Endothelial cell of umbilical vein (primary cell): ENCODE data around the gene HLA-B. TPM values are rescaled to one million over a fixed set of nuclear protein-coding genes. Genes with fewer than 3 reads are reported as not detected.
A peak's percentile ranks its signal among the peaks of the same experiment; 100 is the strongest.

Source experiments
- BruUV-seq: library from RNA; stranded (reverse); fragments of 400-500 nt; replicated peaks from 2 replicates; lab custom pipeline; 2021; lab: Mats Ljungman, UMichigan
- CTCF ChIA-PET: fragments of 300-600, 350-600 bp; sonication (Branson Sonifier 250); formaldehyde crosslinking; loops from one replicate; lab custom pipeline; 2021; ENCODE audit warnings: antibody characterized with exemption, inconsistent platforms; lab: Charles Lee
- POLR2A ChIA-PET: fragments of 300-600, 350-600 bp; sonication (Branson Sonifier 250); formaldehyde crosslinking; loops from one replicate; lab custom pipeline; 2021; ENCODE audit warnings: antibody characterized with exemption, inconsistent platforms; lab: Charles Lee
- DNase-seq: peaks from one replicate; pipeline ENCODE4 v3.0.0-alpha.2; 2011; ENCODE audit warnings: low read depth, low spot score
- FAIRE-seq: peaks from 2 replicates; lab custom pipeline; 2011; peaks lifted over from hg19 to GRCh38; lab: Jason Lieb, UNC
- H2AFZ ChIP-seq: 2 replicates; pipeline ENCODE4 v1.6.0; 2012; ENCODE audit warnings: low read depth, low read length, control low read depth, inconsistent platforms
- H3K27ac ChIP-seq: 2 replicates; pipeline ENCODE4 v1.5.1; 2011; ENCODE audit warnings: low read depth, mild to moderate bottlenecking, control low read depth, low read length, moderate library complexity; ENCODE audit not compliant: insufficient read depth
- H3K27me3 ChIP-seq, 2 experiments: 2 replicates each; pipeline versions ENCODE4 v1.6.0 to v1.6.1; 2011; ENCODE audit warnings: low read length in 2 of 2, mixed read lengths in 1 of 2; ENCODE audit not compliant: control insufficient read depth in 2 of 2, insufficient read depth in 2 of 2
- H3K36me3 ChIP-seq, 2 experiments: 2 replicates in 1 of 2; 3 replicates in 1 of 2; pipeline ENCODE4 v1.5.1; 2011; ENCODE audit warnings: low read length in 2 of 2, mild to moderate bottlenecking in 1 of 2, moderate library complexity in 1 of 2; ENCODE audit not compliant: control insufficient read depth in 2 of 2, insufficient read depth in 2 of 2; ENCODE audit errors: extremely low read depth in 1 of 2
- H3K4me1 ChIP-seq: 3 replicates; pipeline ENCODE4 v1.5.1; 2011; ENCODE audit warnings: mild to moderate bottlenecking, low read length; ENCODE audit not compliant: control insufficient read depth, insufficient read depth; ENCODE audit errors: extremely low read depth
- H3K4me2 ChIP-seq: 2 replicates; pipeline ENCODE4 v1.6.1; 2011; ENCODE audit warnings: low read length, control low read depth, mixed read lengths; ENCODE audit not compliant: insufficient read depth
- H3K4me3 ChIP-seq, 3 experiments: fragments of 200-600 bp in 1 of 3; sonication (generic), shearing (Covaris generic) in 1 of 3; replicated peaks in 1 of 3; 2 replicates each; pipeline ENCODE4 v1.5.1; 2011 to 2016; ENCODE audit warnings: control low read depth in 3 of 3, low read length in 3 of 3, mild to moderate bottlenecking in 2 of 3, inconsistent platforms in 1 of 3, low read depth in 1 of 3, moderate library complexity in 1 of 3; ENCODE audit not compliant: insufficient read depth in 1 of 3
- H3K79me2 ChIP-seq: 2 replicates; pipeline ENCODE4 v1.6.0; 2012; ENCODE audit warnings: low read length, inconsistent platforms; ENCODE audit not compliant: control insufficient read depth, insufficient read depth
- H3K9ac ChIP-seq: replicated peaks from 2 replicates; pipeline ENCODE3; 2011; ENCODE audit warnings: low read length, control low read depth; ENCODE audit not compliant: insufficient read depth; ENCODE audit errors: extremely low read depth
- H3K9me1 ChIP-seq: replicated peaks from 3 replicates; pipeline ENCODE4 v1.6.0; 2011; ENCODE audit warnings: mild to moderate bottlenecking, low read length; ENCODE audit not compliant: control insufficient read depth, insufficient read depth; ENCODE audit errors: extremely low read depth
- H3K9me3 ChIP-seq: replicated peaks from 2 replicates; pipeline ENCODE4 v1.5.1; 2012; ENCODE audit warnings: low read length, inconsistent platforms; ENCODE audit not compliant: control insufficient read depth, insufficient read depth
- H4K20me1 ChIP-seq: replicated peaks from 2 replicates; pipeline ENCODE3; 2011; ENCODE audit warnings: mild to moderate bottlenecking, low read length; ENCODE audit not compliant: control insufficient read depth, insufficient read depth; ENCODE audit errors: extremely low read depth
- EZH2 ChIP-seq: IDR thresholded peaks from 2 replicates; pipeline ENCODE4 v1.6.1; 2012; ENCODE audit warnings: borderline replicate concordance, low read depth, mild to moderate bottlenecking, moderate library complexity, low read length, inconsistent platforms; ENCODE audit not compliant: severe bottlenecking
- FOS ChIP-seq: IDR thresholded peaks from 2 replicates; pipeline ENCODE4 v1.6.1; 2011; ENCODE audit warnings: mild to moderate bottlenecking, low read length, moderate library complexity, borderline replicate concordance; ENCODE audit not compliant: insufficient read depth
- GATA2 ChIP-seq: IDR thresholded peaks from 2 replicates; pipeline ENCODE4 v1.7.0; 2011; ENCODE audit warnings: low read depth, mild to moderate bottlenecking, moderate library complexity, mixed read lengths, low read length; ENCODE audit not compliant: insufficient read length, insufficient read depth
- JUN ChIP-seq: IDR thresholded peaks from 2 replicates; pipeline ENCODE4 v1.6.1; 2011; ENCODE audit warnings: borderline replicate concordance, low read depth; ENCODE audit not compliant: insufficient read length, insufficient read depth
- MYC ChIP-seq: IDR thresholded peaks from one replicate; pipeline ENCODE4 v1.6.1; 2011; ENCODE audit warnings: mild to moderate bottlenecking, low read depth, low read length
- POLR2A ChIP-seq: IDR thresholded peaks from 2 replicates; pipeline ENCODE4 v1.6.1; 2012; ENCODE audit warnings: low read depth, mild to moderate bottlenecking, control low read depth, low read length
- POLR2AphosphoS5 ChIP-seq: IDR thresholded peaks from 2 replicates; pipeline ENCODE4 v1.6.1; 2012; ENCODE audit warnings: low read depth, mild to moderate bottlenecking, control low read depth, low read length, moderate library complexity; ENCODE audit not compliant: insufficient read depth
- dilution Hi-C: fragments of 300-500 bp; cut with MboI; formaldehyde crosslinking; loops from one replicate; pipeline ENCODE4 v1.15.0; 2019; ENCODE audit warnings: low sequenced_read_pairs; ENCODE audit not compliant: extremely low pct_ligation_motif_present
- intact Hi-C: fragments of 100-400 bp; cut with micrococcal nuclease; formaldehyde crosslinking; loops from one replicate; pipeline ENCODE4 v1.10.0; 2022
- polyA plus RNA-seq, 4 experiments: library from polyadenylated mRNA; depleted of rRNA in 3 of 4; stranded (reverse) in 3 of 4; unstranded in 1 of 4; fragments of >200 nt; gene quantifications; 2 replicates each; pipeline versions ENCODE4 v1.2.1 to v1.2.3, GENCODE V29; 2011 to 2012; ENCODE audit warnings: missing spikeins in 1 of 4
- total RNA-seq: library from RNA; stranded (reverse); gene quantifications from 2 replicates; pipeline ENCODE4 v1.2.3, GENCODE V29; 2021
- TF ChIP-seq, protein P1 (sequence below), 2 donors: IDR thresholded peaks; 1 replicate in 1 of 2; 2 replicates in 1 of 2; pipeline ENCODE4 v1.5.1; 2011; ENCODE audit warnings: low read length in 2 of 2, mild to moderate bottlenecking in 2 of 2, moderate library complexity in 2 of 2, control low read depth in 1 of 2, inconsistent platforms in 1 of 2, low read depth in 1 of 2; ENCODE audit not compliant: insufficient read depth in 1 of 2; ENCODE audit errors: extremely low read depth in 1 of 2
- TF ChIP-seq, protein P2 (sequence below): IDR thresholded peaks from 2 replicates; pipeline ENCODE4 v1.6.1; 2011; ENCODE audit not compliant: insufficient read depth, insufficient read length

HLA-B gene
- total and polyA plus RNA-seq, 2 donors (not counting 3 experiments of a cell fraction or from before 2014, with no cell fraction given), result 119 to 126 TPM

DNA sequence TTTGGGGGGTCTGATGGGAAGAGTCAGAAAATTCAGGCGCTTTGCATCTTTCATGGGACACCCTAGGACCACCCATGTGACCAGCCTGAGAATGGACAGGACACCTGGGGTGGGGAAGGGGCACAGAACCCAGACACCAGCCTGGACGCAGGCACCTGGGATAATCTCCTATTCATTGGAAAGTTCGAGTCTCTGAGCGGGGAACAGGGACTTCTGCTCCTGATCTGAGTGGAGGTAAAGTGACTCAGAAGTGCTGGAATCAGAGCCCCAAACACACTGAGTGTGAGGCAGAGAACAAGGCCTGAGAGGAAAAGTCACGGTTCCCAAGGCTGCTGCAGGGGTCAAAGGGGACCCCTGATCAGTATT lies 1.4 kb downstream of the HLA-B start:
- dilution Hi-C loops, result no loop called here
- intact Hi-C loops, result no loop called here
- no peak for FAIRE-seq

More for the DNA sequence above, 1.4 kb downstream of the HLA-B start:
- no peak overlapping the region for H3K27ac ChIP-seq
- H3K9me1 ChIP-seq, result no peaks in the 10 kb centered on the region
- H3K79me2 ChIP-seq, result no peaks in the 10 kb centered on the region
- peaks cover 2% of the 10 kb centered on the region for H3K4me1 ChIP-seq
- DNase-seq, result no peak
- POLR2A ChIA-PET, result no interaction called here
- no peak overlapping the region for H2AFZ ChIP-seq
- no peak overlapping the region for H3K4me3 ChIP-seq
- H3K4me2 ChIP-seq, result no peak overlapping the region
- H3K27me3 ChIP-seq, result peaks cover 32 to 36% of the 10 kb centered on the region in 2 experiments
- TF ChIP-seq GATA2 (no peak), EZH2 (no peak), POLR2A (no peak), FOS (no peak), JUN (no peak), MYC (no peak), POLR2AphosphoS5 (no peak)
- TF ChIP-seq, protein P1, sequence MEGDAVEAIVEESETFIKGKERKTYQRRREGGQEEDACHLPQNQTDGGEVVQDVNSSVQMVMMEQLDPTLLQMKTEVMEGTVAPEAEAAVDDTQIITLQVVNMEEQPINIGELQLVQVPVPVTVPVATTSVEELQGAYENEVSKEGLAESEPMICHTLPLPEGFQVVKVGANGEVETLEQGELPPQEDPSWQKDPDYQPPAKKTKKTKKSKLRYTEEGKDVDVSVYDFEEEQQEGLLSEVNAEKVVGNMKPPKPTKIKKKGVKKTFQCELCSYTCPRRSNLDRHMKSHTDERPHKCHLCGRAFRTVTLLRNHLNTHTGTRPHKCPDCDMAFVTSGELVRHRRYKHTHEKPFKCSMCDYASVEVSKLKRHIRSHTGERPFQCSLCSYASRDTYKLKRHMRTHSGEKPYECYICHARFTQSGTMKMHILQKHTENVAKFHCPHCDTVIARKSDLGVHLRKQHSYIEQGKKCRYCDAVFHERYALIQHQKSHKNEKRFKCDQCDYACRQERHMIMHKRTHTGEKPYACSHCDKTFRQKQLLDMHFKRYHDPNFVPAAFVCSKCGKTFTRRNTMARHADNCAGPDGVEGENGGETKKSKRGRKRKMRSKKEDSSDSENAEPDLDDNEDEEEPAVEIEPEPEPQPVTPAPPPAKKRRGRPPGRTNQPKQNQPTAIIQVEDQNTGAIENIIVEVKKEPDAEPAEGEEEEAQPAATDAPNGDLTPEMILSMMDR (IDR thresholded peaks at IDR 0.05; ENCODE audit: extremely low read depth in 1 of 2, insufficient read depth in 1 of 2, low read depth in 1 of 2, low read length in 2 of 2), result no peak
- TF ChIP-seq, protein P2, sequence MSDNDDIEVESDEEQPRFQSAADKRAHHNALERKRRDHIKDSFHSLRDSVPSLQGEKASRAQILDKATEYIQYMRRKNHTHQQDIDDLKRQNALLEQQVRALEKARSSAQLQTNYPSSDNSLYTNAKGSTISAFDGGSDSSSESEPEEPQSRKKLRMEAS, result no peak
- no peaks in the 10 kb centered on the region for H3K9me3 ChIP-seq
- CTCF ChIA-PET, result no interaction called here
- H3K36me3 ChIP-seq, result peaks cover 0 to 2% of the 10 kb centered on the region in 2 experiments
- H4K20me1 ChIP-seq, result no peaks in the 10 kb centered on the region
- TSS peak; percentile 38 for BruUV-seq
- no peak overlapping the region for H3K9ac ChIP-seq
